ENCODE results near the gene PAX7.

PAX7 gene

DNA sequence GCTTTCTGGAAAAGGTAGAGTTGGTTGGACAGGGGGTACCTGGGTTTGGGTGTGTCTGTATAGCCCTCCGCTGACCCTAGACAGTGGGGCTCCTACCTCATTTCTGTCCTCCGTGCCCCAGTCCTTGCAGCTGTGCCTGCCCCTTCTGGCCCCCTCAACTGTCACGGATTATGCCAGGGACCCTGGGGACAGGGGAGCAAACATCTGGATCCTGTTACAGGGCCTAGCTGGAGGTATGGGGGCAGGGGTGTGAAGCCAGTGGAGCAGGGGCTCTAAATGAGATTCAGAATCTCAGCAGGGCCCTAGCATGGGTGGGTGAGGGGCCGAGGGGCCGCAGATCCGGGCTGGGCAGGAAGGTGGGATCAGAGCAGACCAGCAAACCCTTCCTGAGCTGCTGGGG, 147.8 kb downstream of the PAX7 start:
- no peak for TF ChIP-seq MYC (IDR thresholded peaks at IDR 0.05; ENCODE audit: low read depth, low read length)
- TF ChIP-seq, protein P1, sequence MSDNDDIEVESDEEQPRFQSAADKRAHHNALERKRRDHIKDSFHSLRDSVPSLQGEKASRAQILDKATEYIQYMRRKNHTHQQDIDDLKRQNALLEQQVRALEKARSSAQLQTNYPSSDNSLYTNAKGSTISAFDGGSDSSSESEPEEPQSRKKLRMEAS (IDR thresholded peaks at IDR 0.05; ENCODE audit: low read depth, low read length), result no peak
- TF ChIP-seq POLR2A (IDR thresholded peaks at IDR 0.05; ENCODE audit: extremely low read depth, insufficient read length), result no peak
- TF ChIP-seq CTCF (IDR thresholded peaks at IDR 0.05; ENCODE audit: low read depth, low read length), result no peak

DNA sequence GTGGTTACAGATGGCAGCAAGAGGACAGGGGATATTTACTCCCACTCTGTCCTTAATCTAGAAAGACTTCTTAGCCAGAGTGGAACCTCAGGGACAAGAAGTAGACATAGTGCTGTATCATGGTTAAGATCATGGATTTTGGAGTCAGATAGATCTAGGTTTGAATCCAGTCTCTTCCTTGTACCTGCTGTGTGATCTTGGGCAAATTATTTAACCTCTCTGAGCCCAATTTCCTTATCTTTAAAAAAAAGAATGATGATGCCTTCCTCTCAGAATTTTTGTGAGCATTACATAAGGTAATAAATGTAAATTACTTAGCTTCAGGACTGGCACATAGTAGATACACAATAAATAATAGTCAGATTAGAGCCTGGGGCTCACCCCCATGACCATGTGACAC, 150.4 kb downstream of the PAX7 start:
- DNase-seq (ENCODE audit: low read depth), result no peak
- TF ChIP-seq, protein P1 (IDR thresholded peaks at IDR 0.05; ENCODE audit: low read depth, low read length), result no peak
- TF ChIP-seq POLR2A (IDR thresholded peaks at IDR 0.05; ENCODE audit: extremely low read depth, insufficient read length), result no peak
- TF ChIP-seq CTCF (IDR thresholded peaks at IDR 0.05; ENCODE audit: low read depth, low read length), result no peak
- TF ChIP-seq MYC (IDR thresholded peaks at IDR 0.05; ENCODE audit: low read depth, low read length), result no peak
- no peak overlapping the region for H3K4me3 ChIP-seq (ENCODE audit: low read depth, low read length)

More for the DNA sequence above, 147.8 kb downstream of the PAX7 start:
- no peak overlapping the region for H3K4me3 ChIP-seq (ENCODE audit: low read depth, low read length)
- no peak for DNase-seq (ENCODE audit: low read depth)

- no peak overlapping the region for H3K4me3 ChIP-seq (ENCODE audit: low read depth, low read length)
- TF ChIP-seq POLR2A (IDR thresholded peaks at IDR 0.05; ENCODE audit: extremely low read depth, insufficient read length) (no peak), MYC (IDR thresholded peaks at IDR 0.05; ENCODE audit: low read depth, low read length) (no peak), CTCF (IDR thresholded peaks at IDR 0.05; ENCODE audit: low read depth, low read length) (no peak)
- TF ChIP-seq, protein P1 (IDR thresholded peaks at IDR 0.05; ENCODE audit: low read depth, low read length), result no peak
- DNase-seq (ENCODE audit: low read depth), result no peak
These were observed 153.2 kb downstream of the PAX7 start for GRCh38 chr1:18783705-18784481.

GRCh38 chr1:18784482-18784831, 153.8 kb downstream of the PAX7 start:
- TF ChIP-seq MYC (IDR thresholded peaks at IDR 0.05; ENCODE audit: low read depth, low read length) (no peak), POLR2A (IDR thresholded peaks at IDR 0.05; ENCODE audit: extremely low read depth, insufficient read length) (no peak), CTCF (IDR thresholded peaks at IDR 0.05; ENCODE audit: low read depth, low read length) (no peak)
- TF ChIP-seq, protein P1 (IDR thresholded peaks at IDR 0.05; ENCODE audit: low read depth, low read length), result no peak
- H3K4me3 ChIP-seq (ENCODE audit: low read depth, low read length), result no peak overlapping the region
- DNase-seq (ENCODE audit: low read depth), result no peak

- TF ChIP-seq CTCF (IDR thresholded peaks at IDR 0.05; ENCODE audit: low read depth, low read length), result no peak
- TF ChIP-seq, protein P1 (IDR thresholded peaks at IDR 0.05; ENCODE audit: low read depth, low read length), result no peak
- TF ChIP-seq POLR2A (IDR thresholded peaks at IDR 0.05; ENCODE audit: extremely low read depth, insufficient read length), result no peak
- no peak for TF ChIP-seq MYC (IDR thresholded peaks at IDR 0.05; ENCODE audit: low read depth, low read length)
- DNase-seq (ENCODE audit: low read depth), result no peak
These were observed 155.5 kb downstream of the PAX7 start for GRCh38 chr1:18786149-18786548.

More at GRCh38 chr1:18786149-18786548, 155.5 kb downstream of the PAX7 start:
- no peak overlapping the region for H3K4me3 ChIP-seq (ENCODE audit: low read depth, low read length)
